ENCODE data around the gene ELMOD2.

The ELMOD2 gene

GRCh38 chr4:140529434-140529833, 5.5 kb downstream of the ELMOD2 start:
- Histone ChIP-seq H3K36me3 (ENCODE audit: control insufficient read depth, insufficient read depth, low read length) (peaks cover 22% of the 10 kb centered on the region), H3K27me3 (ENCODE audit: control insufficient read depth, insufficient read depth, low read length) (no peaks in the 10 kb centered on the region), H3K4me3 (ENCODE audit: low read depth, low read length) (no peak overlapping the region), H3K9me3 (ENCODE audit: control insufficient read depth, insufficient read depth, low read depth, low read length) (no peaks in the 10 kb centered on the region), H3K27ac (ENCODE audit: low read depth, low read length) (no peak overlapping the region), H3K4me1 (ENCODE audit: control insufficient read depth, insufficient read depth, low read length) (0 out of 2 replicates have a peak, but pooled peaks cover 3% of the 10 kb centered on the region), H3K9ac (ENCODE audit: low read length) (no peak overlapping the region)

- H3K27me3 ChIP-seq (ENCODE audit: control insufficient read depth, insufficient read depth, low read length), result no peaks in the 10 kb centered on the region
- no peaks in the 10 kb centered on the region for H3K9me3 ChIP-seq (ENCODE audit: control insufficient read depth, insufficient read depth, low read depth, low read length)
- H3K4me1 ChIP-seq (ENCODE audit: control insufficient read depth, insufficient read depth, low read length), result no peaks in the 10 kb centered on the region
- H3K4me3 ChIP-seq (ENCODE audit: low read depth, low read length), result no peak overlapping the region
- H3K27ac ChIP-seq (ENCODE audit: low read depth, low read length), result no peak overlapping the region
- no peak overlapping the region for H3K9ac ChIP-seq (ENCODE audit: low read length)
- peaks cover 30% of the 10 kb centered on the region for H3K36me3 ChIP-seq (ENCODE audit: control insufficient read depth, insufficient read depth, low read length)
Measured at GRCh38 chr4:140533951-140534480, 10.0 kb downstream of the ELMOD2 start.

- H3K4me1 ChIP-seq (ENCODE audit: control insufficient read depth, insufficient read depth, low read length), result peaks cover 27% of the 10 kb centered on the region
- no peaks in the 10 kb centered on the region for H3K27me3 ChIP-seq (ENCODE audit: control insufficient read depth, insufficient read depth, low read length)
- no peaks in the 10 kb centered on the region for H3K9me3 ChIP-seq (ENCODE audit: control insufficient read depth, insufficient read depth, low read depth, low read length)
- H3K4me3 ChIP-seq (ENCODE audit: low read depth, low read length), result 0 out of 2 replicates have a peak overlapping the region, but pooled peaks have one; percentile 12
- H3K9ac ChIP-seq (ENCODE audit: low read length), result no peak overlapping the region
- 0 out of 2 replicates have a peak, but pooled peaks cover under 1% of the 10 kb centered on the region for H3K36me3 ChIP-seq (ENCODE audit: control insufficient read depth, insufficient read depth, low read length)
- no peak overlapping the region for H3K27ac ChIP-seq (ENCODE audit: low read depth, low read length)
Measured at GRCh38 chr4:140556372-140557085, 32.6 kb downstream of the ELMOD2 start.

GRCh38 chr4:140557831-140558435, 34.0 kb downstream of the ELMOD2 start:
- Histone ChIP-seq H3K9ac (ENCODE audit: low read length) (no peak overlapping the region), H3K4me3 (ENCODE audit: low read depth, low read length) (no peak overlapping the region), H3K36me3 (ENCODE audit: control insufficient read depth, insufficient read depth, low read length) (no peaks in the 10 kb centered on the region), H3K27ac (ENCODE audit: low read depth, low read length) (no peak overlapping the region), H3K27me3 (ENCODE audit: control insufficient read depth, insufficient read depth, low read length) (no peaks in the 10 kb centered on the region; the same call in 1 of the 2 replicates), H3K4me1 (ENCODE audit: control insufficient read depth, insufficient read depth, low read length) (peaks cover 27% of the 10 kb centered on the region), H3K9me3 (ENCODE audit: control insufficient read depth, insufficient read depth, low read depth, low read length) (no peaks in the 10 kb centered on the region)

- no peak overlapping the region for H3K4me3 ChIP-seq (ENCODE audit: low read depth, low read length)
- no peaks in the 10 kb centered on the region for H3K36me3 ChIP-seq (ENCODE audit: control insufficient read depth, insufficient read depth, low read length)
- H3K9me3 ChIP-seq (ENCODE audit: control insufficient read depth, insufficient read depth, low read depth, low read length), result no peaks in the 10 kb centered on the region
- H3K4me1 ChIP-seq (ENCODE audit: control insufficient read depth, insufficient read depth, low read length), result peaks cover 27% of the 10 kb centered on the region
- H3K27ac ChIP-seq (ENCODE audit: low read depth, low read length), result no peak overlapping the region
- no peaks in the 10 kb centered on the region; the same call in 1 of the 2 replicates for H3K27me3 ChIP-seq (ENCODE audit: control insufficient read depth, insufficient read depth, low read length)
- no peak overlapping the region for H3K9ac ChIP-seq (ENCODE audit: low read length)
Measured at GRCh38 chr4:140559696-140560095, 35.7 kb downstream of the ELMOD2 start.

GRCh38 chr4:140568507-140569306, 44.7 kb downstream of the ELMOD2 start, which contains the start of gene UCP1:
TSS of gene UCP1 (minus strand) at chr4:140568961. CDS start at chr4:140568729, 232 bp downstream.
- H3K9ac ChIP-seq (ENCODE audit: low read length), result peak within 1 kb of the TSS; percentile 37
- peaks cover 16% of the 10 kb centered on the region for H3K4me1 ChIP-seq (ENCODE audit: control insufficient read depth, insufficient read depth, low read length)
- peaks cover 83% of the 10 kb centered on the region for H3K27me3 ChIP-seq (ENCODE audit: control insufficient read depth, insufficient read depth, low read length)
- peaks cover 10% of the 10 kb centered on the region for H3K9me3 ChIP-seq (ENCODE audit: control insufficient read depth, insufficient read depth, low read depth, low read length)
- H3K27ac ChIP-seq (ENCODE audit: low read depth, low read length), result no peak within 1 kb of the TSS
- peak within 1 kb of the TSS; percentile 75 for H3K4me3 ChIP-seq (ENCODE audit: low read depth, low read length)
- H3K36me3 ChIP-seq (ENCODE audit: control insufficient read depth, insufficient read depth, low read length), result no peaks in the 10 kb centered on the region

- Histone ChIP-seq H3K4me3 (ENCODE audit: low read depth, low read length) (peak overlapping the region; percentile 75), H3K27me3 (ENCODE audit: control insufficient read depth, insufficient read depth, low read length) (peaks cover 83% of the 10 kb centered on the region), H3K36me3 (ENCODE audit: control insufficient read depth, insufficient read depth, low read length) (no peaks in the 10 kb centered on the region), H3K4me1 (ENCODE audit: control insufficient read depth, insufficient read depth, low read length) (peaks cover 16% of the 10 kb centered on the region), H3K9me3 (ENCODE audit: control insufficient read depth, insufficient read depth, low read depth, low read length) (peaks cover 10% of the 10 kb centered on the region), H3K27ac (ENCODE audit: low read depth, low read length) (no peak overlapping the region), H3K9ac (ENCODE audit: low read length) (no peak overlapping the region)
Measured at GRCh38 chr4:140569307-140569638, 45.3 kb downstream of the ELMOD2 start.

GRCh38 chr4:140571620-140572019, 47.7 kb downstream of the ELMOD2 start:
- Histone ChIP-seq H3K27ac (ENCODE audit: low read depth, low read length) (no peak overlapping the region), H3K36me3 (ENCODE audit: control insufficient read depth, insufficient read depth, low read length) (no peaks in the 10 kb centered on the region), H3K9me3 (ENCODE audit: control insufficient read depth, insufficient read depth, low read depth, low read length) (peaks cover 10% of the 10 kb centered on the region), H3K27me3 (ENCODE audit: control insufficient read depth, insufficient read depth, low read length) (peaks cover 69% of the 10 kb centered on the region), H3K4me3 (ENCODE audit: low read depth, low read length) (no peak overlapping the region), H3K9ac (ENCODE audit: low read length) (no peak overlapping the region), H3K4me1 (ENCODE audit: control insufficient read depth, insufficient read depth, low read length) (peaks cover 16% of the 10 kb centered on the region)

- no peaks in the 10 kb centered on the region for H3K36me3 ChIP-seq (ENCODE audit: control insufficient read depth, insufficient read depth, low read length)
- H3K4me1 ChIP-seq (ENCODE audit: control insufficient read depth, insufficient read depth, low read length), result no peaks in the 10 kb centered on the region
- H3K27me3 ChIP-seq (ENCODE audit: control insufficient read depth, insufficient read depth, low read length), result peaks cover 46% of the 10 kb centered on the region
- H3K4me3 ChIP-seq (ENCODE audit: low read depth, low read length), result no peak overlapping the region
- H3K9me3 ChIP-seq (ENCODE audit: control insufficient read depth, insufficient read depth, low read depth, low read length), result peaks cover 10% of the 10 kb centered on the region
- H3K9ac ChIP-seq (ENCODE audit: low read length), result no peak overlapping the region
- H3K27ac ChIP-seq (ENCODE audit: low read depth, low read length), result no peak overlapping the region
Measured at GRCh38 chr4:140575489-140575888, 51.5 kb downstream of the ELMOD2 start.

- peaks cover 19% of the 10 kb centered on the region for H3K27me3 ChIP-seq (ENCODE audit: control insufficient read depth, insufficient read depth, low read length)
- H3K9me3 ChIP-seq (ENCODE audit: control insufficient read depth, insufficient read depth, low read depth, low read length), result no peaks in the 10 kb centered on the region
- no peaks in the 10 kb centered on the region for H3K4me1 ChIP-seq (ENCODE audit: control insufficient read depth, insufficient read depth, low read length)
- H3K27ac ChIP-seq (ENCODE audit: low read depth, low read length), result no peak overlapping the region
- no peaks in the 10 kb centered on the region for H3K36me3 ChIP-seq (ENCODE audit: control insufficient read depth, insufficient read depth, low read length)
- H3K9ac ChIP-seq (ENCODE audit: low read length), result no peak overlapping the region
- no peak overlapping the region for H3K4me3 ChIP-seq (ENCODE audit: low read depth, low read length)
Measured at GRCh38 chr4:140579278-140579677, 55.3 kb downstream of the ELMOD2 start.

Measured in HUES6 (cell line).